ENCODE results near the gene UQCC5.

- TF ChIP-seq POLR2AphosphoS5 (IDR thresholded peaks at IDR 0.05; ENCODE audit: low read depth, low read length) (no peak), POLR2A (IDR thresholded peaks at IDR 0.05; ENCODE audit: low read depth, low read length) (no peak)
Observed at GRCh38 chr3:52539010-52539653, 2.7 kb downstream of the UQCC5 start.
